HG02884 (cell line): ENCODE measurements around the gene PPP1R10.

ENCODE experiments used
- ATAC-seq: cut with Tn5 transposase; IDR thresholded peaks from one replicate; pipeline ENCODE4 v1.9.1; 2021; ENCODE audit warnings: mild to moderate bottlenecking, moderate library complexity; ENCODE audit not compliant: unreplicated experiment

Gene PPP1R10

GRCh38 chr6:30625511-30625910, 8.5 kb upstream of the PPP1R10 start:
- no peak for ATAC-seq

DNA sequence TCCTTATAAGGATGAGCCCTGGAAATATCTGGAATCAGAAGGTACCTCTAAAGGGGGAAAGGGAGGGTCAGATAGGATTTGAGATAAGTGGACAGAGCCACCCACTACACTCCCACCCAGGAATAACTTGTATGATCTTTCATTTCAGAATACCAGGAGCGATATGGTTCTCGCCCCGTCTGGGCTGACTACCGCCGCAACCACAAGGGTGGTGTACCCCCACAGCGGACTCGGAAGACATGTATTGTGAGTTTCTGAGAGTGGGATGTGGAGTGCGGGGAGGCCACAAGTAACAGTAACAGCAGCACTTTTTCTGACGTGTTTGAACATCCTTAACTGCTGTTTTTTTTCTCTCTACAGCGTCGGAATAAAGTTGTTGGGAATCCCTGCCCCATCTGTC, 2.5 kb upstream of the PPP1R10 start:
- ATAC-seq = no peak

DNA sequence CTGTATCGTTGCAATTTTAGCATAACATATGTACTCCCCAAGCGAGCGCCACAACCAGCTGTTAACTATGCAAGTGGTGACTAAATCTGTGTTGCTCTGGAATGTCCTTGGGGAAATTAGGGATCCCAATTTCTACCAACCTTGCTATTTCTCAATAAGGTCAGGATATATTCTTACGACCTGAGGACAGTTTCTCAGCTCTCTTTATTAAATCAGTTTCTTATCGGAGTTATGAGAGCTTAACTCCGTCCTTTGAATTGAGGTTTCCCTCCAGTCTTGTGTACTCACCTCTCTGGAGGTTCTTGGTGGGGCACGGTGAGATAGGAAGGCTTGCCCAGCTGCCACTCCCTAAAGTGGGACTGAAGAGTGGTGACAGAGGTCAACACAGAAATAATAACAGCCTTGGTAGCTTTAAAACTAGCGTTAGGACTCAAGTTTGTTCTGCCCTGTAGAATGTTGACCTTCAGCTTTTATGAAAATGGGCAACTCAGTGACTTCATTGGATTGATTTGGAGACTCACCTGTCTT, 1.3 kb upstream of the PPP1R10 start:
- ATAC-seq = no peak

GRCh38 chr6:30617565-30618269, 674 bp upstream of the PPP1R10 start, which contains the start of gene MRPS18B:
Gene MRPS18B, plus strand, starts transcription at chr6:30617840. Its CDS starts 26 bp downstream, at chr6:30617866.
- ATAC-seq = peak; percentile 61

- ATAC-seq = no peak
Observed at GRCh38 chr6:30615958-30616810, 859 bp downstream of the PPP1R10 start.

- no peak for ATAC-seq
Observed at GRCh38 chr6:30615219-30615957, 1.7 kb downstream of the PPP1R10 start.

GRCh38 chr6:30614843-30615218, 2.2 kb downstream of the PPP1R10 start:
- ATAC-seq = peak; percentile 37

- no peak for ATAC-seq
Observed at GRCh38 chr6:30614044-30614842, 2.8 kb downstream of the PPP1R10 start.

DNA sequence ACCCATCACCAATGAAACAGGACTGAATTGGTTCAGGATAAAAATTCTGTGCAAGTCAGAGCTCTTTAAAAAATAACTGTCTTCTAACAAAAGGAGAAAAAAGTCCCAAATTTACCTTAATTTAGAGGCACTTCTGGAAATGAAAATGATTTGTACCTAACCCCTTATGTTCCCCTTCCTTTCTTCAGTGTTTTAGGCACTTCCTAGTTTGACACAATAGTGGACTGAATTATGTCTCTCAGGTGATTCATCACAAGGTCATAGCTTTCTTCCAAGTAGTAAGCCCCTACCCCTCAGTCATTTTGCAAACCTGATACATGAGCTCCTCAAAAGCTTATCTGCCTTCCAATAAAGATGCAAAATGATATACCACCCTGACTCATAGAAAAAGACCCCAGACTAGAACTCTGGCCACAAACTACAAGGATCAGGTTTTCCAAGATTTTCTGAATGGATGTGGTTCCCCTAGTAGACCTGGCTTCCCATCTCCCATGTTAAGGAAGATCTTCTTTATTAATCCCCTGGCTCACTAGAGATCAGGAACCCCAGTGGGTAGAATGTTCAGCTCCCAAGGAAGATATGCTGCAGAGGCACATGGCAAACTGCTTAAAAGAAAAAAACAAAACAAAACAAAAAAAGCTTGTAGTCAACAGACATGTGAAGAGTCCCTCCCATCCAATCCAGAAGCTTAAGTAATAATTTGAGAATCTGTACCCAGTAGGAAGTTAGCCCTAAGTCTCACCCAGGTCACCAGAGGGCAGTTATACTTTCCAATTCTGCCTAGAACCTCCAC, 3.6 kb downstream of the PPP1R10 start:
- ATAC-seq = no peak

DNA sequence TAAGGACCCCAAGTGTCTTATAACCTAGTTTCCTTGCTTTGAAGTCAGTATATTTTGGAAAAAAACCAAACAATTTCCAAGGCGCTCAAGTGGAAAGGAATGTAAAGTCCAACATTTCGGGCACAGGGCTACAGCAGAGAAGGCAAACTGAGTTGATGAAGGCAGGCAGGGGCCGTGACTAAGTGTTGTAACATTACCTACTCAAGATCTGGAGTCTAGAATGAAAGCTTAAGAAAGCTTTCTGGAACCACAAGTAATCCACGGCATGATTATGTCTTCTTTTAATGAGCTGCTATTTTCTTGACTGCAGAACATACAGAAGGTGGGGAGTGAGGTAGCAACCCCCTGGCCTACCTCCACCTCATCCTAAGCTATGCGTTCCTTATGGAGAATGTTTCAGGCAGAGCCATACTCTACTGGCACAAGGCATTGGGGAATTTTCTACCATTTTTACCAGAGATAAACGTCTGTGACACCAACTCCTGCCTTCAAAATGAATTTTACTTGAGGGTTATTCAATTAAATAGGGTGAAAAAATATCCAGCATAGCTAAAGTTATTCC, 4.3 kb downstream of the PPP1R10 start:
- no peak for ATAC-seq

DNA sequence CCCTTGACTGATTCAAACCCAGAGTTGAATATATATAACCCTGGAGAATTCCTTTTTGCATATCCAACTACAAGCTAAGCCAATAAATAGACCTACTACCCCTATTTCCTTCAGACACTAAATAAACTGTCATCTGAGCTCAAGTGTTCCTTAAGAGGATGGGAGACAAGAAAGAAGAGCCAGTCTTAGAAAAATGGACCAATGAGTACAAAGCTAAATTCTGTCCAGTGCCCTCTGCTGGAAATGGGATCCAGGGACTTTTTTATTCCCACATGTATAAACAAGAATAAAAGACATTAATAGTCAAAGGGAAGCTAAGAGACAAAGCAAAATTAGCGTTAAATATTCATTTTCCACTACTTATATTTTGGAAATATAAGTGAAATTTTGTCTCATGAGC, 4.8 kb downstream of the PPP1R10 start:
- no peak for ATAC-seq

DNA sequence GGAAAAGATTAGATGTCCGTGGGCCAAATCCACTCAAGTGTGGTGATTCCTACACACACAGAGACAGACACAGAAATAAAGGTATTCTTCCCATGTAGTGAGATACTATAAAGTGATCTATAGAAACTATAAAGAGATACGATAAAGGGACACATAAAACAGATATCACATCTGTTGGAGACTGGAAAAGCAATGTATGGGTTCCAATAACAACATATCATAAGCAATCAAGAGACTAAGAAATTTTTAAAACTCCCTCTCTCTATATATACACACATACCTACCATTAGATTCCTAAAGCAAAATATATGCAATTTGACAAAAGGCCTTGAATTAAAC, 5.2 kb downstream of the PPP1R10 start:
- no peak for ATAC-seq

DNA sequence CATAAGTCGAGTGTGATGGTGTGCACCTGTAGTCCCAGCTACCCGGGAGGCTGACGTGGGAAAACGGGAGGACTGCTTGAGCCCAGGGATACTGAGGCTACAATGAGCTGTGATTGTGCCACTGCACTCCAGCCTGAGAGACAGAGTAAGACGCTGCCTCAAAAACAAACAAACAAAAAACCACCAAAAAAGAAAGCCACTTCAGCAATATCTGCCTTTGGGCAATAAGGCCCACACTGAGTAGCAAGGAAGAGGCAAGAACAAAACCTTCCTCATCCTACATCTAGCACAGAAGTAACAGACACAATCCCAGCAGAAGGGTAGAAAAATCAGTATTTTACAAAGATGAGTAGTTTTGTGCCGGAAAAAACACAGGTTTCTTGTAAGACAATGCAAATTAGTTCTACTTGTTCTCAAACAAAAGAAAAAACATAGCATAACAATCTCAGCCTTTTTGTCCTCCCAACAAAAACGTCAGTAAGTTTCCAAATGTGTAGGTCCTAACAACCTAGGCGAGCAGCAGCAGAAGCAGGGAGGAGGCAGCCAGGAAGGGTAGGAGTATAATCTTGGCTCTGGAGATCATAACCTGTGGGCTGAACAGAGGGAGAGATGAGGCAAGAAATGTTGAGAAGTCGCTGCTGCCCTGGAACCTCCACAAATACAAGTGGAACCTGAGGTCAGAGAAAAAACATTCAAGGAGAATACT, 5.7 kb downstream of the PPP1R10 start:
- no peak for ATAC-seq

DNA sequence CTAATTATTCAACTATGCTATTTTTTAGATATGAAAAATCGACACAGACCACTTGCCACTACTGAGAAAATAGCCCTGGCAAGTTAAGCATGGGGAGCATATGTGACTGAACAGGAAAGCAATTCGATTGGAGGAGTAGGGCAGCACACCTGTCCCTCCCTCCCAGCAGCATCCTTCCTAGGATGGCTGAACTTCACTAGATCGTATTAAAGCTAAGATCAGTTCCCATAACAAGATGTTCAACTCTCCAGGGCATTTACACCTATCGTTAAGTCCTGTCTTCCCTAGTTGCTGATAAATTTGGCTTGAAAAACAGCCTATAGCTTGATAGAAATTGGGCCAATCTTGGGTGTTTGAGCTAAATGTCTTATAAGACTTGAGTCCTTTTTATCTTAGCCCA, 7.0 kb downstream of the PPP1R10 start:
- no peak for ATAC-seq

- ATAC-seq = no peak
Observed at GRCh38 chr6:30603961-30604360, 13.1 kb downstream of the PPP1R10 start.

GRCh38 chr6:30601815-30602641, 15.0 kb downstream of the PPP1R10 start:
- ATAC-seq = no peak

DNA sequence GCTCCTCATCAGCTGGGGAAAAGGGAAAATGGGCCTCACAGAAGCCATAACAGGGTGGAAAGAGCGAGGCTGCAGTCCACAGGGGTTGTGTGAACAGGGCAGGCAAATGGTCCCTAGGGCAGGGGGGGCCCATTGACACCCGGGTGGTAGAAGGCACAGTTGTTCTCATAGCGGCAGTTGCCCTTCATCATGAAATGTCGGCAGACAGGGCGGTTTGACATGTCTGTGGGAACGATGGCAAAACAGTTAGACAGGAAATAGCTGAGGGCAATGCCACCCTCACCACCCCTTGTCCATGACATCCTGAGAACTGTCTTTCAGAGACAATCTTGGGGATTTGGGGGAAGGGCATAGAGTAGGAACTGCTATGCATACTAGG, 15.6 kb downstream of the PPP1R10 start:
- ATAC-seq = no peak

DNA sequence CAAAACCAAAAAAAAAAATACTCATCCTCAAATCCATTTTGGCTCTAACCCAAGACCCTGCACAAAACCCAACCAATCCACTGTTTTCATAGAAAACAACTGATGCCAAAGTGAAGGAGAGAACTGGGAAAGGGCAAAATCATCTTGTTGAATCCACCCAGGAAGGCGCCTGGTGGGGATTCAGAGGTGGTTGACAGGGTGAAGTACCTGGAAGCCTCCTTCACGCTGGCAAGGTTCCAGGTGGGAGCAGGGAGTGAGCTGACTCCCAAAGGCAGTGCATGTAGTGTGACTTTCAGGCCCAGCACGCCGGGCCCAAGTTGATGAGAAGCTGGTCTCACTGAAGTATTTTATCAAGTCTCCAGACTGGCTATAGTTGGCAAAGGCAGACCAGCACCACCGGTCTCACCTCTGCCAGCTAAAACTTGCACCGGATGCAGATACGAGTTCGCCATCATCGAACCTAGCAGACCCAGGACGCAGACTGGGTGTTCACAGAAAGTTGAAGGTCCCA, 16.5 kb downstream of the PPP1R10 start:
- ATAC-seq = no peak
